Measurements from ENCODE around the gene SAPCD1. TPM values are rescaled to one million over a fixed set of nuclear protein-coding genes. Genes with fewer than 3 reads are reported as not detected.

Gene SAPCD1
- total and polyA plus RNA-seq, 2 donors (not counting 3 experiments of a cell fraction or from before 2014, with no cell fraction given), result 1.6 to 11.7 TPM

GRCh38 chr6:31720196-31720770 lies 42.2 kb upstream of the SAPCD1 start:
- no peak overlapping the region for H3K4me2 ChIP-seq (ENCODE audit: insufficient read depth, low read length)
- H3K27ac ChIP-seq (ENCODE audit: insufficient read depth, low read depth, low read length), result no peak overlapping the region
- no peaks in the 10 kb centered on the region for H3K36me3 ChIP-seq (ENCODE audit: control insufficient read depth in 2 of 2, extremely low read depth in 1 of 2, insufficient read depth in 2 of 2, low read length in 2 of 2)
- DNase-seq (ENCODE audit: low read depth, low spot score), result no peak
- no peak overlapping the region for H2AFZ ChIP-seq (ENCODE audit: low read depth, low read length)
- no peaks in the 10 kb centered on the region for H3K9me3 ChIP-seq (replicated peaks; ENCODE audit: control insufficient read depth, insufficient read depth, low read length)
- H3K4me1 ChIP-seq (ENCODE audit: control insufficient read depth, extremely low read depth, insufficient read depth, low read length), result no peaks in the 10 kb centered on the region
- TF ChIP-seq JUN (IDR thresholded peaks at IDR 0.05; ENCODE audit: borderline replicate concordance, insufficient read depth, insufficient read length, low read depth), result no peak
- no peak for TF ChIP-seq MAX (IDR thresholded peaks at IDR 0.05; ENCODE audit: insufficient read depth, insufficient read length)
- TF ChIP-seq FOS (IDR thresholded peaks at IDR 0.05; ENCODE audit: borderline replicate concordance, insufficient read depth, low read length), result no peak
- TF ChIP-seq POLR2AphosphoS5 (IDR thresholded peaks at IDR 0.05; ENCODE audit: insufficient read depth, low read depth, low read length), result no peak
- TF ChIP-seq POLR2A (IDR thresholded peaks at IDR 0.05; ENCODE audit: low read depth, low read length), result no peak
- TF ChIP-seq EZH2 (IDR thresholded peaks at IDR 0.05; ENCODE audit: borderline replicate concordance, low read depth, low read length, severe bottlenecking), result no peak
- no peak for TF ChIP-seq GATA2 (IDR thresholded peaks at IDR 0.05; ENCODE audit: insufficient read depth, insufficient read length, low read depth, low read length)
- TF ChIP-seq, protein P1, sequence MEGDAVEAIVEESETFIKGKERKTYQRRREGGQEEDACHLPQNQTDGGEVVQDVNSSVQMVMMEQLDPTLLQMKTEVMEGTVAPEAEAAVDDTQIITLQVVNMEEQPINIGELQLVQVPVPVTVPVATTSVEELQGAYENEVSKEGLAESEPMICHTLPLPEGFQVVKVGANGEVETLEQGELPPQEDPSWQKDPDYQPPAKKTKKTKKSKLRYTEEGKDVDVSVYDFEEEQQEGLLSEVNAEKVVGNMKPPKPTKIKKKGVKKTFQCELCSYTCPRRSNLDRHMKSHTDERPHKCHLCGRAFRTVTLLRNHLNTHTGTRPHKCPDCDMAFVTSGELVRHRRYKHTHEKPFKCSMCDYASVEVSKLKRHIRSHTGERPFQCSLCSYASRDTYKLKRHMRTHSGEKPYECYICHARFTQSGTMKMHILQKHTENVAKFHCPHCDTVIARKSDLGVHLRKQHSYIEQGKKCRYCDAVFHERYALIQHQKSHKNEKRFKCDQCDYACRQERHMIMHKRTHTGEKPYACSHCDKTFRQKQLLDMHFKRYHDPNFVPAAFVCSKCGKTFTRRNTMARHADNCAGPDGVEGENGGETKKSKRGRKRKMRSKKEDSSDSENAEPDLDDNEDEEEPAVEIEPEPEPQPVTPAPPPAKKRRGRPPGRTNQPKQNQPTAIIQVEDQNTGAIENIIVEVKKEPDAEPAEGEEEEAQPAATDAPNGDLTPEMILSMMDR (IDR thresholded peaks at IDR 0.05; ENCODE audit: extremely low read depth in 1 of 2, insufficient read depth in 1 of 2, low read depth in 1 of 2, low read length in 2 of 2), result no peak
- no peak for TF ChIP-seq MYC (IDR thresholded peaks at IDR 0.05; ENCODE audit: low read depth, low read length)
- dilution Hi-C loops (cut with MboI; ENCODE audit: extremely low pct_ligation_motif_present, low sequenced_read_pairs), result no loop called here
- no TSS peak for BruUV-seq (replicated peaks)
- intact Hi-C loops (cut with micrococcal nuclease), result no loop called here
- H3K27me3 ChIP-seq (ENCODE audit: control insufficient read depth in 2 of 2, insufficient read depth in 2 of 2, low read length in 2 of 2), result peaks cover 0 to 2% of the 10 kb centered on the region in 2 experiments
- no peaks in the 10 kb centered on the region for H4K20me1 ChIP-seq (replicated peaks; ENCODE audit: control insufficient read depth, extremely low read depth, insufficient read depth, low read length)
- H3K9me1 ChIP-seq (replicated peaks; ENCODE audit: control insufficient read depth, extremely low read depth, insufficient read depth, low read length), result no peaks in the 10 kb centered on the region
- H3K4me3 ChIP-seq (replicated peaks in 1 of 3; ENCODE audit: insufficient read depth in 1 of 3, low read depth in 1 of 3, low read length in 3 of 3), result no peak overlapping the region
- no peak for FAIRE-seq
- ChIA-PET POLR2A (no interaction called here), CTCF (no interaction called here)
- no peak overlapping the region for H3K9ac ChIP-seq (replicated peaks; ENCODE audit: extremely low read depth, insufficient read depth, low read length)
- H3K79me2 ChIP-seq (ENCODE audit: control insufficient read depth, insufficient read depth, low read length), result no peaks in the 10 kb centered on the region

Data from endothelial cell of umbilical vein (primary cell).